ENCODE data around the gene MPDU1.

DNA sequence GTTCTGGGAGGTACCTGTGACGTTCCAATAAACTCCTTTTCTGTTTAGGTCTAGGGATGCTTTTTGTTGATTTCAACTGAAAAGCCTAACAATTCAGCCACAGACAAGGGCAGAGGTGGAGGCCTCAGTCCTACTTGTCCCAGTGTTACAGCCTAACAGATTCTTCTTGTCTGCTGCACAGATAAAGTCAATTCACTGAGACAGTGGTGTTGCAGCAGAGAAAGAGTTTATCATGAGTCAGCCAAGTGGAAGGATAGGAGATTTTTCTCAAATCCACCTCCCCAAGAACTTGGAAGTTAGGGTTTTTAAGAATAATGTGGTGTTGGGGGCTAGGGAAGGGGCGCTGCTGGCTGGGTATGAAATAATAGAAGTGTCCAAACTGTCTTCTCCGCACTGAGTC is 45.6 kb upstream of the MPDU1 start:
- TF ChIP-seq CTCF (IDR thresholded peaks at IDR 0.05) = no peak
- TF ChIP-seq POLR2A (IDR thresholded peaks at IDR 0.05) = no peak

All from Peyer's patch (tissue), 4 donors.